Sigmoid colon (tissue), 7 donors: Measurements from ENCODE around the gene ACAD11. TPM values are rescaled to one million over a fixed set of nuclear protein-coding genes. Genes with fewer than 3 reads are reported as not detected.

ENCODE experiments used
- DNase-seq: peaks from one replicate; pipeline ENCODE4 v3.0.0-alpha.2; 2019
- H3K27ac ChIP-seq, 4 donors: fragments of 200-600 bp; sonication (generic); one replicate each; pipeline ENCODE4 v1.5.1; 2016 to 2019; ENCODE audit warnings: mild to moderate bottlenecking in 1 of 4
- H3K27me3 ChIP-seq, 3 donors: fragments of 200-600 bp; sonication (generic); one replicate each; pipeline ENCODE4 v1.5.1; 2019; ENCODE audit warnings: mild to moderate bottlenecking in 1 of 3
- H3K36me3 ChIP-seq, 4 donors: fragments of 200-600 bp; sonication (generic); one replicate each; pipeline ENCODE4 v1.5.1; 2016 to 2019
- H3K4me1 ChIP-seq, 4 donors: fragments of 200-600 bp; sonication (generic); one replicate each; pipeline ENCODE4 v1.5.1; 2017 to 2019
- H3K4me3 ChIP-seq, 4 donors: fragments of 200-600 bp; sonication (generic); one replicate each; pipeline ENCODE4 v1.5.1; 2017 to 2019; ENCODE audit warnings: mild to moderate bottlenecking in 2 of 4, moderate library complexity in 1 of 4
- H3K9me3 ChIP-seq, 4 donors: fragments of 200-600 bp in 3 of 4; sonication (generic) in 3 of 4; one replicate each; pipeline versions ENCODE4 v1.5.1 to v1.6.1; 2013 to 2019
- EP300 ChIP-seq, 4 donors: sonication (generic); formaldehyde crosslinking; IDR thresholded peaks; one replicate each; pipeline ENCODE4 v1.6.1; 2017; ENCODE audit warnings: antibody characterized with exemption in 4 of 4
- POLR2A ChIP-seq, 2 donors: fragments of 450-650 bp; IDR thresholded peaks; one replicate each; pipeline ENCODE4 v1.6.1; 2016; ENCODE audit warnings: antibody characterized with exemption in 2 of 2, mild to moderate bottlenecking in 2 of 2, moderate library complexity in 2 of 2
- POLR2AphosphoS5 ChIP-seq, 4 donors: sonication (generic); formaldehyde crosslinking; IDR thresholded peaks; one replicate each; pipeline ENCODE4 v1.6.1; 2017; ENCODE audit warnings: antibody characterized with exemption in 4 of 4
- WGBS, 2 donors: extraction: QIAGEN DNeasy Blood & Tissue Kit; methylation state at CpG; one replicate each; pipeline ENCODE4 v1.1.7; 2013; 5-methylcytosine and 5-hydroxymethylcytosine counted together
- intact Hi-C: fragments of 100-400 bp; cut with DNase I; formaldehyde crosslinking; loops from one replicate; pipeline ENCODE4 v1.15.1; 2023
- polyA plus RNA-seq, 3 donors: library from polyadenylated mRNA; stranded (reverse); fragments of 200-250 nt; gene quantifications; one replicate each; pipeline ENCODE4 v1.2.3, GENCODE V29; 2013
- total RNA-seq, 4 donors: library from RNA; depleted of rRNA; stranded (reverse); fragments of >200 nt; gene quantifications; one replicate each; pipeline ENCODE4 v1.1.0, GENCODE V29; 2016
- TF ChIP-seq, protein P1 (sequence below), 4 experiments: fragments of 450-650 bp in 3 of 4; fragments of 200-600 bp in 1 of 4; IDR thresholded peaks; one replicate each; pipeline ENCODE4 v1.5.1; 2016 to 2019; ENCODE audit warnings: antibody characterized with exemption in 4 of 4, mild to moderate bottlenecking in 3 of 4, moderate library complexity in 2 of 4
- donor health status: healthy with polysubstance abuse.
- donor health status: Bipolar disorder and iron deficiency.
- donor health status: healthy.

The ACAD11 gene
- total and polyA plus RNA-seq, 7 donors = 2.4 to 71.7 (median 26.8) TPM

DNA sequence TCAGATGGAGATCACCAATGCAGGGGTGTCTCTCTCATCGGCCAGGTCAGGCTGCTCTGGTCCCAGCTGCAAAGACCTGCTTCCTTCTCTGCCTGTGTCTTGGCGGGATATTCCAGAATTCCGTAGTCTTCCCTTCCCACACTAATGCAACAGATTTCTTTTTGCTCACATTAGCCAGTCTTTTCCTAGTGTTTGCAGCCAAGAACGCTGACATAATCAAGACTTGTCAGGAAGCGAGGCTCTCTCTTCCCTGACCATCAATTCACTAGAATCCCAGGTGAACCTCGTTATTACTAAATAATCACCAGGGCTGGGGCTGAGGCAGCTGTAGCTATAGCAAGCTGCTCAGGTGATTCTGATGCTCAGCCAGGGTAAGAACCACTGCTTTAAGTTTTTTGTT lies 105.8 kb downstream of the ACAD11 start:
- H3K4me3 ChIP-seq = no peak overlapping the region
- peaks cover 0 to 4% (median 0%) of the 10 kb centered on the region in 4 donors for H3K4me1 ChIP-seq
- intact Hi-C loops = no loop called here
- DNase-seq = no peak
- H3K27ac ChIP-seq = peak overlapping the region in 1 of 4 donors; percentile 29
- TF ChIP-seq, protein P1, sequence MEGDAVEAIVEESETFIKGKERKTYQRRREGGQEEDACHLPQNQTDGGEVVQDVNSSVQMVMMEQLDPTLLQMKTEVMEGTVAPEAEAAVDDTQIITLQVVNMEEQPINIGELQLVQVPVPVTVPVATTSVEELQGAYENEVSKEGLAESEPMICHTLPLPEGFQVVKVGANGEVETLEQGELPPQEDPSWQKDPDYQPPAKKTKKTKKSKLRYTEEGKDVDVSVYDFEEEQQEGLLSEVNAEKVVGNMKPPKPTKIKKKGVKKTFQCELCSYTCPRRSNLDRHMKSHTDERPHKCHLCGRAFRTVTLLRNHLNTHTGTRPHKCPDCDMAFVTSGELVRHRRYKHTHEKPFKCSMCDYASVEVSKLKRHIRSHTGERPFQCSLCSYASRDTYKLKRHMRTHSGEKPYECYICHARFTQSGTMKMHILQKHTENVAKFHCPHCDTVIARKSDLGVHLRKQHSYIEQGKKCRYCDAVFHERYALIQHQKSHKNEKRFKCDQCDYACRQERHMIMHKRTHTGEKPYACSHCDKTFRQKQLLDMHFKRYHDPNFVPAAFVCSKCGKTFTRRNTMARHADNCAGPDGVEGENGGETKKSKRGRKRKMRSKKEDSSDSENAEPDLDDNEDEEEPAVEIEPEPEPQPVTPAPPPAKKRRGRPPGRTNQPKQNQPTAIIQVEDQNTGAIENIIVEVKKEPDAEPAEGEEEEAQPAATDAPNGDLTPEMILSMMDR (IDR thresholded peaks at IDR 0.05) = no peak
- peak in 2 of 4 donors; percentile 13 to 22 for TF ChIP-seq POLR2AphosphoS5 (IDR thresholded peaks at IDR 0.05)
- H3K36me3 ChIP-seq = peaks cover 0 to 14% (median 3%) of the 10 kb centered on the region in 4 donors
- no peaks in the 10 kb centered on the region for H3K27me3 ChIP-seq
- H3K9me3 ChIP-seq = no peaks in the 10 kb centered on the region
- WGBS, 2 donors = 88 to 94% methylated on average over 6 of the region's 6 CpGs

DNA sequence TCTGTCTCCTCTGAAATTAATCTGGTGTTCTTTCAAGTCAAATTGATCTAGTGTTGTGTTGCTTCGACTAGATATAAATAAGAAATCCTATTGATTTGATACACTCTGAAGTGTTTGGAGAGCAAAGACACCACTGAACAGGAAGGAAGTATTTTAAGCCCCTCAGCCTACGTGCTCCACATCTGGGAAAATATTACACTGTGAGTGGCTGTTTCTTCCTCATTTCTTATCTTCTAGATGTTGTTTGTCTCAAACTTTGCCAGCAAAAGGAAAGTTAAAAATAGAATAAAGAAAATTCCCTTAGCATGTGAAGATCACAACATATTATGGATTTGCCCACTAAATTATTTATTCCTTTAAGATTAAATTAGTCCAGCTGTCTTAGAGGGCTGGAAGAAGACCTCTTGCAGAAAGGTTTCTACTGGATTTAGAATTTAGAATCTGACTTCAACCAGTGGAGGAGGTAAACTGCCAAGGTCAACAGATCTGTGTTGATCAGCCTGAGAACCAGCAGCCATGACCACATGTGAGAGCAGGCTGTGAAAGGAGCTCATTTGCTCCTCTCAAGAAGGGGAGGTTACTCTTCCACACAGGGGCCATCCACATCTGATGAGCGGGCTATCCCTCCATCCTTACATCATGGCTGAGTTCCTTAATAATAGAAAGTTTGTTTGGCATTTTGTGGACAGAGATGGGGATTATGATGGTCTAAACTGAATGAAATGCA lies 108.9 kb downstream of the ACAD11 start:
- H3K4me3 ChIP-seq = no peak overlapping the region
- H3K36me3 ChIP-seq = no peaks in the 10 kb centered on the region
- peaks cover 0 to 4% (median 0%) of the 10 kb centered on the region in 4 donors for H3K4me1 ChIP-seq
- H3K27ac ChIP-seq = no peak overlapping the region
- H3K27me3 ChIP-seq = no peaks in the 10 kb centered on the region
- 60 to 80% methylated on average over 3 of the region's 3 CpGs for WGBS, 2 donors
- intact Hi-C loops = no loop called here
- H3K9me3 ChIP-seq = no peaks in the 10 kb centered on the region
- no peak for DNase-seq
- TF ChIP-seq, protein P1 (IDR thresholded peaks at IDR 0.05) = no peak
- no peak for TF ChIP-seq POLR2A (IDR thresholded peaks at IDR 0.05)
- TF ChIP-seq POLR2AphosphoS5 (IDR thresholded peaks at IDR 0.05) = no peak
- no peak for TF ChIP-seq EP300 (IDR thresholded peaks at IDR 0.05)

DNA sequence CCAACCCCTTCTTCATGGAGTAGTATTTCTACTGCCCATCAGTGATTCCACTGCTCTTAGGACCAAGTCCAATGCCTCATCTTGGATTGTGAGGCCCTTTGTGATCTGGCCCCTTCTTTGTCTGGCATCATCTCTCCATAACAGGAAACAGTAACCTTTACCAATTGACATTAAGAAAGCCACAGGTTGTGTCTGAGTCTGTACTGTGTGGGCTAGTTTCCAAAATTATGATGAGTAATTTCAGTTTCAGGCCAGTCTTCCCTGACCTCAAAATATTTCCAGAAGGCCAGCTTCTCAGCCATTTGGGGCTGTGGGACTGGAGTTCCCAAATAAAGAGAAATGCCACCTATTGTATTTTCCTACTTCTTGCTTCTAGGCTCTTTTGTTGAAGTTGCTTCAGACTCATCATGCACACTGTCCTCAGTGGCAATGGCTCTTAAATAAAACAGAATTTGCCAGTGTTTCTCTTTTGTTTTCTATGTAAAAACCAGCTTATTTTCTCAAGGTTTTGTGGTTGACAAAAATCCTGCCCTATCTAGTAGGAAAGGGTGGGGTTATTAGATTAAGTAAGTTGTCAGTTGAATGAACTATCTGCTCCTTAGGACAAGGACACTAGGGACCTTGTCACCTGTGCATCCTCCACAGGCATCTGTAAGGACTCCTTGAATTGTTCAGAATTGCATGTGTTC lies 109.6 kb downstream of the ACAD11 start:
- Histone ChIP-seq H3K9me3 (no peaks in the 10 kb centered on the region), H3K27me3 (no peaks in the 10 kb centered on the region), H3K27ac (no peak overlapping the region), H3K36me3 (no peaks in the 10 kb centered on the region), H3K4me1 (peaks cover 0 to 4% (median 0%) of the 10 kb centered on the region in 4 donors), H3K4me3 (no peak overlapping the region)
- TF ChIP-seq POLR2AphosphoS5 (IDR thresholded peaks at IDR 0.05) = no peak
- TF ChIP-seq POLR2A (IDR thresholded peaks at IDR 0.05) = no peak
- TF ChIP-seq, protein P1 (IDR thresholded peaks at IDR 0.05) = no peak
- TF ChIP-seq EP300 (IDR thresholded peaks at IDR 0.05) = no peak
- intact Hi-C loops = no loop called here
- DNase-seq = no peak

DNA sequence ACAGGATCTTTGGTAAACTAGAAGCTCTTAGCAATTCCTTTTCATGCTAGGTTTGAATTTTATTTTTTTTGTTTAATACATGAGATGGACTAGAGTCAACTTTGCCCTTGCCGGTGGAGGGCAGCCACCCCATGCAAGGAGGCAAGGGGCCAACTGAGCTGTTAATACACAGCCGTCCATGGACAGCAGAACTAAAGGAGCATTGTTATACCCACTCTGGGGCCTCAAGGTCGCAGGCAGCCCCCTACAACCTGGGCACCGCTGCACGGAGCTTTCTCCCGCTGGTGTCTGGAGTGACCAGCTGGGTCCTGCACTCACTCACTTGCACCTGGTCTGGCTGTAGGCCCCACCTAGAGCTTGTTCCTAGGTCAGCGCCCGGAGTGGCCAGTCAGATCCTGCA lies 110.4 kb downstream of the ACAD11 start:
- no peaks in the 10 kb centered on the region for H3K27me3 ChIP-seq
- DNase-seq = no peak
- H3K4me3 ChIP-seq = no peak overlapping the region
- no peaks in the 10 kb centered on the region for H3K36me3 ChIP-seq
- H3K9me3 ChIP-seq = no peaks in the 10 kb centered on the region
- TF ChIP-seq POLR2AphosphoS5 (IDR thresholded peaks at IDR 0.05) (no peak), POLR2A (IDR thresholded peaks at IDR 0.05) (no peak), EP300 (IDR thresholded peaks at IDR 0.05) (no peak)
- intact Hi-C loops = no loop called here
- H3K4me1 ChIP-seq = no peaks in the 10 kb centered on the region
- H3K27ac ChIP-seq = no peak overlapping the region
- WGBS, 2 donors = 94 to 95% methylated on average over 8 of the region's 8 CpGs

DNA sequence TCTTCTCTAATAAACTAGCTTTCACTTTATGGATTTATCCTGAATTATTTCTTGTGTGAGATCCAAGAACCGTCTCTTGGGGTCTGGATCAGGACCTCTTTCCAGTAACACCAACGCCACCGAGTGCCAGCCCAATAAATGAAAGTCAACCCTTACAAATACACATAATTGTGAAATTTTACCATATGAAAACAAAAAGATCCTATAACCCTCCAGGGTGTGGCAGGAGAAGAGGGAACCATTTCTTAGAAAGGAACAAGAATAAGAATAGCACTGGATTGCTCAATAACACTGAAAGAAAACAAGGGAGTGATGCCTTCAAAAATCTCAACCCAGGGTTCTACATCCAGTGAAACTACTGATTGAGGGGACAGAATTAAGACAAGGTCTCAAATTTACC lies 114.1 kb downstream of the ACAD11 start:
- H3K4me1 ChIP-seq = no peaks in the 10 kb centered on the region
- 79 to 88% methylated on average over 3 of the region's 3 CpGs for WGBS, 2 donors

More for the DNA sequence above, 114.1 kb downstream of the ACAD11 start:
- Histone ChIP-seq H3K36me3 (peaks cover 0 to 13% (median 6%) of the 10 kb centered on the region in 4 donors), H3K4me3 (no peak overlapping the region), H3K27me3 (no peaks in the 10 kb centered on the region), H3K27ac (no peak overlapping the region), H3K9me3 (no peaks in the 10 kb centered on the region)
- DNase-seq = no peak
- intact Hi-C loops = no loop called here
- no peak for TF ChIP-seq EP300 (IDR thresholded peaks at IDR 0.05)
- TF ChIP-seq POLR2AphosphoS5 (IDR thresholded peaks at IDR 0.05) = no peak
- no peak for TF ChIP-seq POLR2A (IDR thresholded peaks at IDR 0.05)
- TF ChIP-seq, protein P1 (IDR thresholded peaks at IDR 0.05) = no peak
